Uterus (tissue), 2 donors: ENCODE data around the gene LRIG1.

Experiments used
- POLR2A ChIP-seq, 2 donors: fragments of 450-650 bp; IDR thresholded peaks; one replicate each; pipeline ENCODE4 v1.6.1; 2016; ENCODE audit warnings: antibody characterized with exemption in 2 of 2, mild to moderate bottlenecking in 1 of 2, moderate library complexity in 1 of 2
- TF ChIP-seq, protein P1 (sequence below), 4 experiments: fragments of 200-600 bp in 2 of 4; fragments of 450-650 bp in 2 of 4; sonication (generic) in 2 of 4; IDR thresholded peaks; one replicate each; pipeline ENCODE4 v1.5.1; 2016 to 2019; ENCODE audit warnings: antibody characterized with exemption in 4 of 4, mild to moderate bottlenecking in 2 of 4, moderate library complexity in 1 of 4

DNA sequence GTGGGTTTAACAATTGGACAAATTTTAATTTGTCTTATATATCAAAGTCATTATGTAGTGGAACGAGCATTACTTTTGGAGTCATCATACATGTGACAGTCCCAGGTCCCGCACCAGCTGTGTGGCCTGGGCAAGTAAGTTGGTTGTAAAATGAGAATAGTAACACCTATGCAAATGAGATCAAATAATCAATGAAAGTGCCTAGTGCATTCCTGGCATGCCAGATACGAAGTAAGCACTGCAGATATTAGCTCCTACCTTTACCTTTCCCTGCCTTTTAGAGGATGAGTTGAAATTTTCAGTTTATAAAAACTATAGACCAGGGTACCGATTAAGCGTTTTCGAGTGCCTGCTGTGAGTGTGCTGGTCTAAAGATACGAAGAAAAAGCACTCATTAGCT lies 134.1 kb downstream of the LRIG1 start:
- TF ChIP-seq, protein P1, sequence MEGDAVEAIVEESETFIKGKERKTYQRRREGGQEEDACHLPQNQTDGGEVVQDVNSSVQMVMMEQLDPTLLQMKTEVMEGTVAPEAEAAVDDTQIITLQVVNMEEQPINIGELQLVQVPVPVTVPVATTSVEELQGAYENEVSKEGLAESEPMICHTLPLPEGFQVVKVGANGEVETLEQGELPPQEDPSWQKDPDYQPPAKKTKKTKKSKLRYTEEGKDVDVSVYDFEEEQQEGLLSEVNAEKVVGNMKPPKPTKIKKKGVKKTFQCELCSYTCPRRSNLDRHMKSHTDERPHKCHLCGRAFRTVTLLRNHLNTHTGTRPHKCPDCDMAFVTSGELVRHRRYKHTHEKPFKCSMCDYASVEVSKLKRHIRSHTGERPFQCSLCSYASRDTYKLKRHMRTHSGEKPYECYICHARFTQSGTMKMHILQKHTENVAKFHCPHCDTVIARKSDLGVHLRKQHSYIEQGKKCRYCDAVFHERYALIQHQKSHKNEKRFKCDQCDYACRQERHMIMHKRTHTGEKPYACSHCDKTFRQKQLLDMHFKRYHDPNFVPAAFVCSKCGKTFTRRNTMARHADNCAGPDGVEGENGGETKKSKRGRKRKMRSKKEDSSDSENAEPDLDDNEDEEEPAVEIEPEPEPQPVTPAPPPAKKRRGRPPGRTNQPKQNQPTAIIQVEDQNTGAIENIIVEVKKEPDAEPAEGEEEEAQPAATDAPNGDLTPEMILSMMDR (IDR thresholded peaks at IDR 0.05): no peak
- TF ChIP-seq POLR2A (IDR thresholded peaks at IDR 0.05): no peak
